IMR-90 (cell line): Measurements from ENCODE around the gene TDP2. TPM values are rescaled to one million over a fixed set of nuclear protein-coding genes. Genes with fewer than 3 reads are reported as not detected.

Experiments
- ATAC-seq: fragments of 200-7000 bp; cut with Tn5 transposase; 2 replicates; pipeline ENCODE4 v1.9.1; 2020; ENCODE audit warnings: low read depth, mild to moderate bottlenecking, moderate library complexity
- BruUV-seq: library from RNA; stranded (reverse); fragments of 400-500 nt; replicated peaks from 2 replicates; lab custom pipeline; 2021; lab: Mats Ljungman, UMichigan
- CTCF ChIA-PET: fragments of 300-600 bp; formaldehyde crosslinking; extraction: SDS; loops from one replicate; lab custom pipeline; 2021; ENCODE audit warnings: antibody characterized with exemption; lab: Yijun Ruan, JAX
- POLR2A ChIA-PET: fragments of 300-600 bp; sonication (Branson Sonifier 250); formaldehyde crosslinking; loops from one replicate; lab custom pipeline; 2022; ENCODE audit warnings: antibody characterized with exemption; ENCODE audit not compliant: unreplicated experiment; lab: Charles Lee
- DNase-seq: peaks from one replicate; pipeline ENCODE4 v3.0.0; 2013
- H2AFZ ChIP-seq: replicated peaks from 2 replicates; pipeline ENCODE3; 2013; ENCODE audit warnings: low read length, mild to moderate bottlenecking; ENCODE audit not compliant: poor library complexity
- H2AK5ac ChIP-seq: 2 replicates; pipeline ENCODE4 v1.6.1; 2013; ENCODE audit warnings: low read depth, low read length, inconsistent platforms
- H2AK9ac ChIP-seq: replicated peaks from 2 replicates; pipeline ENCODE3; 2013; ENCODE audit warnings: mild to moderate bottlenecking, low read depth, low read length, moderate library complexity; ENCODE audit not compliant: poor library complexity
- H2BK120ac ChIP-seq: 2 replicates; pipeline ENCODE4 v1.6.1; 2013; ENCODE audit warnings: low read depth, low read length, inconsistent platforms
- H2BK15ac ChIP-seq: 3 replicates; pipeline ENCODE4 v1.6.1; 2013; ENCODE audit warnings: low read depth, low read length, inconsistent platforms
- H2BK20ac ChIP-seq: 2 replicates; pipeline ENCODE4 v1.6.1; 2013; ENCODE audit warnings: low read depth, mild to moderate bottlenecking, inconsistent platforms, low read length, moderate library complexity
- H2BK5ac ChIP-seq: 2 replicates; pipeline ENCODE4 v1.6.1; 2013; ENCODE audit warnings: mild to moderate bottlenecking, low read depth, low read length, inconsistent platforms; ENCODE audit not compliant: poor library complexity, severe bottlenecking
- H3K14ac ChIP-seq: replicated peaks from 2 replicates; pipeline ENCODE4 v1.6.1; 2013; ENCODE audit warnings: low read depth, low read length, inconsistent platforms
- H3K18ac ChIP-seq: 2 replicates; pipeline ENCODE4 v1.6.1; 2013; ENCODE audit warnings: low read depth, low read length, control low read depth
- H3K23ac ChIP-seq: 2 replicates; pipeline ENCODE4 v1.6.1; 2013; ENCODE audit warnings: low read depth, low read length, inconsistent platforms
- H3K27ac ChIP-seq: 2 replicates; pipeline ENCODE4 v1.5.1; 2013; ENCODE audit warnings: mild to moderate bottlenecking, control low read depth, low read length; ENCODE audit not compliant: insufficient read depth
- H3K27me3 ChIP-seq: 2 replicates; pipeline ENCODE4 v1.6.1; 2013; ENCODE audit warnings: low read length; ENCODE audit not compliant: control insufficient read depth, insufficient read depth
- H3K36me3 ChIP-seq: 2 replicates; pipeline ENCODE4 v1.6.1; 2013; ENCODE audit warnings: low read length, mixed read lengths; ENCODE audit not compliant: control insufficient read depth, insufficient read depth
- H3K4ac ChIP-seq: 2 replicates; pipeline ENCODE4 v1.6.1; 2013; ENCODE audit warnings: low read depth, low read length, inconsistent platforms
- H3K4me1 ChIP-seq: 2 replicates; pipeline ENCODE4 v1.6.1; 2013; ENCODE audit warnings: low read length, mixed read lengths; ENCODE audit not compliant: control insufficient read depth, insufficient read depth
- H3K4me2 ChIP-seq: 2 replicates; pipeline ENCODE4 v1.6.1; 2013; ENCODE audit warnings: low read depth, mild to moderate bottlenecking, control low read depth, low read length, moderate library complexity
- H3K4me3 ChIP-seq: 2 replicates; pipeline ENCODE4 v1.5.1; 2013; ENCODE audit warnings: low read depth, mild to moderate bottlenecking, control low read depth, low read length, moderate library complexity; ENCODE audit not compliant: insufficient read depth
- H3K56ac ChIP-seq: 2 replicates; pipeline ENCODE4 v1.6.1; 2013; ENCODE audit warnings: low read length, inconsistent platforms; ENCODE audit not compliant: insufficient read depth; ENCODE audit errors: extremely low read depth
- H3K79me1 ChIP-seq, 2 experiments: 2 replicates each; pipeline ENCODE4 v1.6.1; 2013; ENCODE audit warnings: low read length in 2 of 2, inconsistent platforms in 1 of 2, low read depth in 1 of 2
- H3K9ac ChIP-seq: 2 replicates; pipeline ENCODE4 v1.6.1; 2013; ENCODE audit warnings: low read depth, low read length, control low read depth
- H3K9me1 ChIP-seq: 2 replicates; pipeline ENCODE4 v1.6.1; 2013; ENCODE audit warnings: low read length, inconsistent platforms; ENCODE audit not compliant: insufficient read depth
- H3K9me3 ChIP-seq: 2 replicates; pipeline ENCODE4 v1.6.1; 2013; ENCODE audit warnings: low read length; ENCODE audit not compliant: control insufficient read depth, insufficient read depth
- H4K20me1 ChIP-seq: 2 replicates; pipeline ENCODE4 v1.6.1; 2013; ENCODE audit warnings: low read length, inconsistent platforms; ENCODE audit not compliant: insufficient read depth
- H4K5ac ChIP-seq: 2 replicates; pipeline ENCODE4 v1.6.1; 2013; ENCODE audit warnings: mild to moderate bottlenecking, low read depth, low read length, control low read depth
- H4K8ac ChIP-seq, 2 experiments: 2 replicates each; pipeline ENCODE4 v1.6.1; 2013; ENCODE audit warnings: low read depth in 2 of 2, low read length in 2 of 2, control low read depth in 1 of 2, inconsistent platforms in 1 of 2
- H4K91ac ChIP-seq: 2 replicates; pipeline ENCODE4 v1.6.1; 2013; ENCODE audit warnings: low read depth, low read length, inconsistent platforms; ENCODE audit not compliant: insufficient read depth
- FOS ChIP-seq: fragments of 150-350 bp; IDR thresholded peaks from 2 replicates; pipeline ENCODE4 v1.6.1; 2016; ENCODE audit warnings: low read depth, low read length
- MAFK ChIP-seq: IDR thresholded peaks from 2 replicates; pipeline ENCODE4 v1.6.1; 2012; ENCODE audit warnings: low read depth, low read length, improper control_type of control experiment
- MAZ ChIP-seq: IDR thresholded peaks from 2 replicates; pipeline ENCODE4 v1.6.1; 2012; ENCODE audit warnings: low read depth, mild to moderate bottlenecking, low read length, improper control_type of control experiment, moderate library complexity, borderline replicate concordance
- MXI1 ChIP-seq: IDR thresholded peaks from 2 replicates; pipeline ENCODE4 v1.6.1; 2012; ENCODE audit warnings: low read depth, mild to moderate bottlenecking, low read length, moderate library complexity, borderline replicate concordance
- RCOR1 ChIP-seq: IDR thresholded peaks from 2 replicates; pipeline ENCODE4 v1.6.1; 2012; ENCODE audit warnings: mild to moderate bottlenecking, low read length, improper control_type of control experiment; ENCODE audit not compliant: insufficient replicate concordance
- RFX5 ChIP-seq: IDR thresholded peaks from 2 replicates; pipeline ENCODE4 v1.8.0; 2012; ENCODE audit warnings: low read depth, mild to moderate bottlenecking, low read length, moderate library complexity
- WGBS, 2 experiments: methylation state at CpG; one replicate each; pipeline versions ENCODE4 v1.1.5 to v1.1.7; 2013; ENCODE audit warnings: missing lambda C conversion rate in 2 of 2; ENCODE audit not compliant: insufficient read length in 1 of 2; ENCODE audit errors: extremely low coverage in 2 of 2; 5-methylcytosine and 5-hydroxymethylcytosine counted together
- dilution Hi-C: fragments of 300-500 bp; cut with HindIII; formaldehyde crosslinking; loops from one replicate; pipeline ENCODE4 v1.14.3; 2018; ENCODE audit warnings: low sequenced_read_pairs; ENCODE audit not compliant: unreplicated experiment
- in situ Hi-C: fragments of 300-500 bp; cut with MboI; formaldehyde crosslinking; loops from 3 replicates; pipeline ENCODE4 v1.14.3; 2019; ENCODE audit warnings: low sequenced_read_pairs, inconsistent platforms, mixed read lengths
- intact Hi-C: fragments of 100-400 bp; cut with micrococcal nuclease; formaldehyde crosslinking; loops from 2 replicates; pipeline ENCODE4 v1.10.0; 2022
- polyA plus RNA-seq, 3 experiments: library from polyadenylated mRNA; depleted of rRNA; stranded (reverse); fragments of >200 nt; gene quantifications; 2 replicates each; pipeline ENCODE4 v1.2.3, GENCODE V29; 2012; ENCODE audit warnings: low replicate concordance in 1 of 3
- total RNA-seq: library from RNA; depleted of rRNA; stranded (reverse); fragments of >200 nt; gene quantifications from 2 replicates; pipeline ENCODE4 v1.2.3, GENCODE V29; 2012
- TF ChIP-seq, protein P1 (sequence below): conservative IDR thresholded peaks from 2 replicates; pipeline ENCODE4 v1.5.1; 2012; ENCODE audit warnings: mild to moderate bottlenecking, low read depth, low read length, improper control_type of control experiment

Gene TDP2
- total and polyA plus RNA-seq, 2 of the 4 experiments (the other 2 are of a cell fraction) = 13.6 to 22.8 TPM

DNA sequence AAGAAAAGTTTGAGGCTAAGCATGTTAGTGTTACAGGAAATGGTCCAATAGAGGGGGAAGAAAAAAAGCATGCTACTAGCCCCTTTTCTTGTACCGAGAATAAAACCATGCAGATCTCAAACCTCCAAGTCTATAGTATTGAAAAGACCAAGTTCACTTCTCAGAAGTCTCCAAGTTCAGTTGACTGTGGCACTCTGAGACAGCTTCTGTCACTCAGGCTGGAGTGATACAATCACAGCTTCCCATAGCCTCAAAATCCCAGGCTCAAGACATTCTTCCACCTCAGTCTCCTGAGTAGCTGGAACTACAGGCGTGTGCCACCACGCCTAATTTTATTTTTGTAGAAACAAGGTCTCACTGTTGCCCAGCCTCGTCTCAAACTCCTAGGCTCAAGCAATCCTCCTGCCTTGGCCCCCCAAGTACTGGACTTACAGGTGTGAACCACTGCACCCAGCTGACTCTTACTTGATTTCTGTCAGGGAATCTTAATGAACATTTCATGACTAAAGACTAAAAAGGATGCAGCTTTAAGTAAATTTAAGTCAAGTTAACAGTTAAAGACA lies 36.1 kb upstream of the TDP2 start:
- peaks cover 8% of the 10 kb centered on the region; the same call in 1 of the 2 replicates for H4K20me1 ChIP-seq
- H3K18ac ChIP-seq = no peak overlapping the region
- H3K9me1 ChIP-seq = no peaks in the 10 kb centered on the region
- no peak overlapping the region for H4K8ac ChIP-seq
- ChIA-PET POLR2A (no interaction called here), CTCF (no interaction called here)
- no peak overlapping the region for H2BK20ac ChIP-seq
- ATAC-seq (no peak), DNase-seq (no peak)
- no TSS peak for BruUV-seq
- TF ChIP-seq FOS (no peak), RFX5 (no peak), MAZ (no peak), RCOR1 (no peak), MAFK (no peak), MXI1 (no peak)
- TF ChIP-seq, protein P1, sequence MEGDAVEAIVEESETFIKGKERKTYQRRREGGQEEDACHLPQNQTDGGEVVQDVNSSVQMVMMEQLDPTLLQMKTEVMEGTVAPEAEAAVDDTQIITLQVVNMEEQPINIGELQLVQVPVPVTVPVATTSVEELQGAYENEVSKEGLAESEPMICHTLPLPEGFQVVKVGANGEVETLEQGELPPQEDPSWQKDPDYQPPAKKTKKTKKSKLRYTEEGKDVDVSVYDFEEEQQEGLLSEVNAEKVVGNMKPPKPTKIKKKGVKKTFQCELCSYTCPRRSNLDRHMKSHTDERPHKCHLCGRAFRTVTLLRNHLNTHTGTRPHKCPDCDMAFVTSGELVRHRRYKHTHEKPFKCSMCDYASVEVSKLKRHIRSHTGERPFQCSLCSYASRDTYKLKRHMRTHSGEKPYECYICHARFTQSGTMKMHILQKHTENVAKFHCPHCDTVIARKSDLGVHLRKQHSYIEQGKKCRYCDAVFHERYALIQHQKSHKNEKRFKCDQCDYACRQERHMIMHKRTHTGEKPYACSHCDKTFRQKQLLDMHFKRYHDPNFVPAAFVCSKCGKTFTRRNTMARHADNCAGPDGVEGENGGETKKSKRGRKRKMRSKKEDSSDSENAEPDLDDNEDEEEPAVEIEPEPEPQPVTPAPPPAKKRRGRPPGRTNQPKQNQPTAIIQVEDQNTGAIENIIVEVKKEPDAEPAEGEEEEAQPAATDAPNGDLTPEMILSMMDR = no peak
- no peak overlapping the region for H3K56ac ChIP-seq
- H3K27me3 ChIP-seq = no peaks in the 10 kb centered on the region
- no peak overlapping the region for H3K4me2 ChIP-seq
- no peak overlapping the region for H4K91ac ChIP-seq
- no peak overlapping the region for H3K14ac ChIP-seq
- H2BK120ac ChIP-seq = no peak overlapping the region
- H3K4me1 ChIP-seq = no peaks in the 10 kb centered on the region
- H3K79me1 ChIP-seq = peaks cover 0 to 9% of the 10 kb centered on the region in 2 experiments; a peak in 3 of 4 replicates
- no peak overlapping the region for H3K4ac ChIP-seq
- H4K5ac ChIP-seq = no peak overlapping the region
- H3K36me3 ChIP-seq = peaks cover 29% of the 10 kb centered on the region
- no peak overlapping the region for H3K23ac ChIP-seq
- no peak overlapping the region for H2AK5ac ChIP-seq
- 100% methylated on average over 2 of the region's 4 CpGs; no CpG with 5 or more reads in 1 of the 2 experiments for WGBS, 2 experiments
- intact Hi-C loops = no loop called here
- H3K9ac ChIP-seq = no peak overlapping the region
- no peak overlapping the region for H2BK15ac ChIP-seq
- dilution Hi-C loops = no loop called here
- no peaks in the 10 kb centered on the region for H3K9me3 ChIP-seq
- H3K27ac ChIP-seq = no peak overlapping the region
- no peak overlapping the region for H2AFZ ChIP-seq
- no peak overlapping the region for H3K4me3 ChIP-seq
- H2BK5ac ChIP-seq = no peak overlapping the region
- H2AK9ac ChIP-seq = no peak overlapping the region
- in situ Hi-C loops = no loop called here
